GM15510 (cell line): Measurements from ENCODE around the gene RNH1.

Experiments used
- POLR2A ChIP-seq: IDR thresholded peaks from 3 replicates; pipeline ENCODE4 v1.6.1; 2011; ENCODE audit warnings: borderline replicate concordance; ENCODE audit not compliant: insufficient read length; ENCODE audit errors: extremely low read depth

Gene RNH1

GRCh38 chr11:512761-513595, 5.9 kb upstream of the RNH1 start:
- TF ChIP-seq POLR2A: no peak

- TF ChIP-seq POLR2A: no peak
Observed at GRCh38 chr11:508956-509355, 1.9 kb upstream of the RNH1 start.

GRCh38 chr11:507727-508515, 879 bp upstream of the RNH1 start:
- TF ChIP-seq POLR2A: no peak

GRCh38 chr11:506238-506994, 626 bp downstream of the RNH1 start:
- peak; percentile 70 for TF ChIP-seq POLR2A

- TF ChIP-seq POLR2A: no peak
Observed at GRCh38 chr11:504994-505344, 2.1 kb downstream of the RNH1 start.

GRCh38 chr11:504053-504993, 2.7 kb downstream of the RNH1 start:
- peak; percentile 33 for TF ChIP-seq POLR2A

GRCh38 chr11:503179-503981, 3.7 kb downstream of the RNH1 start:
- peak; percentile 39 for TF ChIP-seq POLR2A

- TF ChIP-seq POLR2A: no peak
Observed at GRCh38 chr11:502288-503178, 4.5 kb downstream of the RNH1 start.

- TF ChIP-seq POLR2A: no peak
Observed at GRCh38 chr11:501683-502287, 5.3 kb downstream of the RNH1 start.

- no peak for TF ChIP-seq POLR2A
Observed at GRCh38 chr11:501001-501682, 5.9 kb downstream of the RNH1 start.
